ENCODE data around the gene ZNF646. TPM values are rescaled to one million over a fixed set of nuclear protein-coding genes. Genes with fewer than 3 reads are reported as not detected.
A peak's percentile ranks its signal among the peaks of the same experiment; 100 is the strongest.

The ZNF646 gene
- total and polyA plus RNA-seq, 2 experiments from 2014 or later = 7.1 to 32.6 TPM

- no peak for TF ChIP-seq CTCF (IDR thresholded peaks at IDR 0.05; ENCODE audit: low read depth, low read length)
- Histone ChIP-seq H3K4me3 (no peak overlapping the region), H3K27ac (no peak overlapping the region), H3K36me3 (peaks cover 21% of the 10 kb centered on the region), H3K27me3 (no peaks in the 10 kb centered on the region), H3K9me3 (ENCODE audit: low read depth) (no peaks in the 10 kb centered on the region), H3K4me1 (ENCODE audit: low read depth) (peaks cover 7% of the 10 kb centered on the region)
- DNase-seq (ENCODE audit: low read depth in 1 of 2, low spot score in 1 of 2) = no peak
Measured at GRCh38 chr16:31131416-31131815, 57.2 kb downstream of the ZNF646 start.

- TF ChIP-seq CTCF (IDR thresholded peaks at IDR 0.05; ENCODE audit: low read depth, low read length) = no peak
- Histone ChIP-seq H3K27me3 (no peaks in the 10 kb centered on the region), H3K4me1 (ENCODE audit: low read depth) (peaks cover 7% of the 10 kb centered on the region), H3K4me3 (no peak overlapping the region), H3K27ac (no peak overlapping the region), H3K36me3 (peaks cover 21% of the 10 kb centered on the region), H3K9me3 (ENCODE audit: low read depth) (no peaks in the 10 kb centered on the region)
- no peak for DNase-seq (ENCODE audit: low read depth in 1 of 2, low spot score in 1 of 2)
Measured at GRCh38 chr16:31131841-31132271, 57.6 kb downstream of the ZNF646 start.

- peaks cover 17% of the 10 kb centered on the region for H3K36me3 ChIP-seq
- H3K4me3 ChIP-seq = no peak overlapping the region
- peaks cover 7% of the 10 kb centered on the region for H3K4me1 ChIP-seq (ENCODE audit: low read depth)
- no peak for TF ChIP-seq CTCF (IDR thresholded peaks at IDR 0.05; ENCODE audit: low read depth, low read length)
- DNase-seq (ENCODE audit: low read depth in 1 of 2, low spot score in 1 of 2) = no peak
- H3K27ac ChIP-seq = peak overlapping the region; percentile 23
- H3K27me3 ChIP-seq = no peaks in the 10 kb centered on the region
- no peaks in the 10 kb centered on the region for H3K9me3 ChIP-seq (ENCODE audit: low read depth)
Measured at GRCh38 chr16:31132303-31132979, 58.2 kb downstream of the ZNF646 start.

- H3K36me3 ChIP-seq = peaks cover 16% of the 10 kb centered on the region
- no peak overlapping the region for H3K27ac ChIP-seq
- DNase-seq (ENCODE audit: low read depth in 1 of 2, low spot score in 1 of 2) = no peak
- no peaks in the 10 kb centered on the region for H3K27me3 ChIP-seq
- no peak overlapping the region for H3K4me3 ChIP-seq
- no peaks in the 10 kb centered on the region for H3K9me3 ChIP-seq (ENCODE audit: low read depth)
- no peak for TF ChIP-seq CTCF (IDR thresholded peaks at IDR 0.05; ENCODE audit: low read depth, low read length)
- H3K4me1 ChIP-seq (ENCODE audit: low read depth) = peaks cover 7% of the 10 kb centered on the region
Measured at GRCh38 chr16:31133046-31133501, 58.9 kb downstream of the ZNF646 start.

Other genes starting within 250 kb of the ZNF646 start
- 39.8 and 53.0 TPM in 2 replicates for gene BCL7C, start 180.3 kb upstream of the ZNF646 start, total RNA-seq
- 50.5 and 60.6 TPM in 2 replicates for gene BCL7C, start 180.3 kb upstream of the ZNF646 start, polyA plus RNA-seq
- gene CTF1, start 177.8 kb upstream of the ZNF646 start, total RNA-seq = 4.9 and 5.0 TPM in 2 replicates
- 14.0 and 23.4 TPM in 2 replicates for gene CTF1, start 177.8 kb upstream of the ZNF646 start, polyA plus RNA-seq
- 55.1 and 60.0 TPM in 2 replicates for gene FBXL19, start 150.8 kb upstream of the ZNF646 start, total RNA-seq
- 3.9 and 4.0 TPM in 2 replicates for gene FBXL19, start 150.8 kb upstream of the ZNF646 start, polyA plus RNA-seq
- 88.5 and 123 TPM in 2 replicates for gene ORAI3, start 125.4 kb upstream of the ZNF646 start, total RNA-seq
- gene ORAI3, start 125.4 kb upstream of the ZNF646 start, polyA plus RNA-seq = 94.5 and 101 TPM in 2 replicates
- 10.4 and 32.3 TPM in 2 replicates for gene SETD1A, start 116.7 kb upstream of the ZNF646 start, total RNA-seq
- 1.9 and 4.4 TPM in 2 replicates for gene SETD1A, start 116.7 kb upstream of the ZNF646 start, polyA plus RNA-seq
- 5.8 and 6.5 TPM in 2 replicates for gene HSD3B7, start 89.2 kb upstream of the ZNF646 start, total RNA-seq
- gene HSD3B7, start 89.2 kb upstream of the ZNF646 start, polyA plus RNA-seq = 7.5 and 8.5 TPM in 2 replicates
- gene STX1B, start 63.8 kb upstream of the ZNF646 start, total RNA-seq = 8.1 and 13.7 TPM in 2 replicates
- 5.6 and 8.0 TPM in 2 replicates for gene STX1B, start 63.8 kb upstream of the ZNF646 start, polyA plus RNA-seq
- 25.3 and 26.7 TPM in 2 replicates for gene STX4, start 40.9 kb upstream of the ZNF646 start, total RNA-seq
- gene STX4, start 40.9 kb upstream of the ZNF646 start, polyA plus RNA-seq = 48.3 and 53.2 TPM in 2 replicates
- gene ZNF668, start 182 bp upstream of the ZNF646 start, total RNA-seq = 16.2 and 18.2 TPM in 2 replicates
- 7.4 and 10.0 TPM in 2 replicates for gene ZNF668, start 182 bp upstream of the ZNF646 start, polyA plus RNA-seq
- gene PRSS53, start 14.5 kb downstream of the ZNF646 start, total RNA-seq = 2.7 and 5.8 TPM in 2 replicates
- gene PRSS53, start 14.5 kb downstream of the ZNF646 start, polyA plus RNA-seq = 0.35 and 0.94 TPM in 2 replicates
- 146 and 148 TPM in 2 replicates for gene VKORC1, start 20.4 kb downstream of the ZNF646 start, total RNA-seq
- gene VKORC1, start 20.4 kb downstream of the ZNF646 start, polyA plus RNA-seq = 161 and 188 TPM in 2 replicates
- 109 and 121 TPM in 2 replicates for gene BCKDK, start 34.0 kb downstream of the ZNF646 start, total RNA-seq
- 147 and 151 TPM in 2 replicates for gene BCKDK, start 34.0 kb downstream of the ZNF646 start, polyA plus RNA-seq
- 88.8 and 112 TPM in 2 replicates for gene KAT8, start 43.2 kb downstream of the ZNF646 start, total RNA-seq
- gene KAT8, start 43.2 kb downstream of the ZNF646 start, polyA plus RNA-seq = 63.0 and 80.6 TPM in 2 replicates
- 11.6 TPM in 2 replicates for gene PRSS8, start 61.3 kb downstream of the ZNF646 start, total RNA-seq
- gene PRSS8, start 61.3 kb downstream of the ZNF646 start, polyA plus RNA-seq = 19.5 and 22.5 TPM in 2 replicates
- 0.63 and 1.1 TPM in 2 replicates for gene PRSS36, start 75.6 kb downstream of the ZNF646 start, total RNA-seq
- gene PRSS36, start 75.6 kb downstream of the ZNF646 start, polyA plus RNA-seq = 1.8 and 3.3 TPM in 2 replicates
- gene FUS, start 105.7 kb downstream of the ZNF646 start, total RNA-seq = 40.6 and 54.4 TPM in 2 replicates
- gene FUS, start 105.7 kb downstream of the ZNF646 start, polyA plus RNA-seq = 386 and 618 TPM in 2 replicates
- 1.4 and 2.7 TPM in 2 replicates for gene PYCARD, start 128.3 kb downstream of the ZNF646 start, total RNA-seq
- gene PYCARD, start 128.3 kb downstream of the ZNF646 start, polyA plus RNA-seq = 2.3 and 5.2 TPM in 2 replicates
- 0.21 and 0.51 TPM in 2 replicates for gene TRIM72, start 139.7 kb downstream of the ZNF646 start, total RNA-seq
- not detected in 2 replicates for gene TRIM72, start 139.7 kb downstream of the ZNF646 start, polyA plus RNA-seq
- not detected in 2 replicates for gene PYDC1, start 142.7 kb downstream of the ZNF646 start, total RNA-seq
- 0.30 TPM in 1 of 2 replicates, not detected in the other for gene PYDC1, start 142.7 kb downstream of the ZNF646 start, polyA plus RNA-seq
- 0.07 TPM in 1 of 2 replicates, not detected in the other for gene ITGAM, start 185.6 kb downstream of the ZNF646 start, total RNA-seq
- gene ITGAM, start 185.6 kb downstream of the ZNF646 start, polyA plus RNA-seq = not detected in 2 replicates